GM18867 (cell line): Measurements from ENCODE around the gene DST.

ENCODE experiments used
- ATAC-seq: cut with Tn5 transposase; IDR thresholded peaks from one replicate; pipeline ENCODE4 v1.9.1; 2021; ENCODE audit warnings: mild to moderate bottlenecking, moderate library complexity; ENCODE audit not compliant: unreplicated experiment

Gene DST

GRCh38 chr6:56540232-56541029, 102.3 kb downstream of the DST start:
- no peak for ATAC-seq

GRCh38 chr6:56539527-56540105, 103.1 kb downstream of the DST start:
- no peak for ATAC-seq

GRCh38 chr6:56538851-56539250, 103.8 kb downstream of the DST start:
- ATAC-seq = no peak

GRCh38 chr6:56537223-56537770, 105.4 kb downstream of the DST start:
- ATAC-seq = no peak

- no peak for ATAC-seq
These were observed 106.2 kb downstream of the DST start for GRCh38 chr6:56536536-56536935.

GRCh38 chr6:56535626-56536025, 107.1 kb downstream of the DST start:
- ATAC-seq = no peak

GRCh38 chr6:56534680-56535419, 107.8 kb downstream of the DST start:
- ATAC-seq = no peak

GRCh38 chr6:56532766-56533551, 109.7 kb downstream of the DST start:
- no peak for ATAC-seq

GRCh38 chr6:56531839-56532595, 110.7 kb downstream of the DST start:
- ATAC-seq = no peak

GRCh38 chr6:56529594-56530191, 113.0 kb downstream of the DST start:
- ATAC-seq = no peak

GRCh38 chr6:56528412-56528841, 114.3 kb downstream of the DST start:
- no peak for ATAC-seq

GRCh38 chr6:56527934-56528333, 114.8 kb downstream of the DST start:
- no peak for ATAC-seq

- no peak for ATAC-seq
These were observed 115.7 kb downstream of the DST start for GRCh38 chr6:56526860-56527544.

GRCh38 chr6:56525974-56526789, 116.5 kb downstream of the DST start:
- ATAC-seq = no peak

- no peak for ATAC-seq
These were observed 117.6 kb downstream of the DST start for GRCh38 chr6:56524891-56525703.

GRCh38 chr6:56522495-56523270, 120.0 kb downstream of the DST start:
- no peak for ATAC-seq

GRCh38 chr6:56521976-56522375, 120.7 kb downstream of the DST start:
- no peak for ATAC-seq
